CD14-positive monocyte (primary cell): ENCODE data around the gene GOLGA3. TPM values are rescaled to one million over a fixed set of nuclear protein-coding genes. Genes with fewer than 3 reads are reported as not detected.

Source experiments
- DNase-seq, 3 donors: peaks; one replicate each; pipeline ENCODE4 v3.0.0-alpha.2; 2011 to 2022
- H2AFZ ChIP-seq: 2 replicates; pipeline ENCODE4 v1.6.0; 2012; ENCODE audit warnings: mild to moderate bottlenecking, low read depth, low read length, inconsistent platforms; ENCODE audit not compliant: insufficient read depth, poor library complexity, severe bottlenecking
- H3K27ac ChIP-seq, 2 donors: 1 replicate in 1 of 2; 2 replicates in 1 of 2; pipeline ENCODE4 v1.5.1; 2012 to 2013; ENCODE audit warnings: low read length in 2 of 2, control low read depth in 1 of 2, inconsistent platforms in 1 of 2, low read depth in 1 of 2, mild to moderate bottlenecking in 1 of 2
- H3K27me3 ChIP-seq, 2 donors: one replicate each; pipeline versions ENCODE4 v1.6.0 to v1.6.1; 2011 to 2013; ENCODE audit warnings: low read length in 2 of 2; ENCODE audit not compliant: control insufficient read depth in 2 of 2, insufficient read depth in 2 of 2
- H3K36me3 ChIP-seq, 2 donors: replicated peaks in 1 of 2; 1 replicate in 1 of 2; 2 replicates in 1 of 2; pipeline versions ENCODE4 v1.5.1 to v1.6.1; 2012 to 2013; ENCODE audit warnings: low read length in 2 of 2, control low read depth in 1 of 2, inconsistent platforms in 1 of 2, mild to moderate bottlenecking in 1 of 2; ENCODE audit not compliant: insufficient read depth in 2 of 2, control insufficient read depth in 1 of 2
- H3K4me1 ChIP-seq, 2 donors: 1 replicate in 1 of 2; 2 replicates in 1 of 2; pipeline versions ENCODE4 v1.5.1 to v1.6.1; 2012 to 2013; ENCODE audit warnings: low read length in 2 of 2, control low read depth in 1 of 2, inconsistent platforms in 1 of 2, mild to moderate bottlenecking in 1 of 2, moderate library complexity in 1 of 2; ENCODE audit not compliant: insufficient read depth in 2 of 2, control insufficient read depth in 1 of 2
- H3K4me2 ChIP-seq: replicated peaks from 2 replicates; pipeline ENCODE3; 2012; ENCODE audit warnings: low read length, moderate library complexity, mild to moderate bottlenecking; ENCODE audit not compliant: poor library complexity, severe bottlenecking; ENCODE audit errors: extremely low read depth
- H3K4me3 ChIP-seq, 3 experiments: fragments of 200-600 bp in 1 of 3; sonication (generic) in 1 of 3; replicated peaks in 1 of 3; 1 replicate in 2 of 3; 2 replicates in 1 of 3; pipeline ENCODE4 v1.5.1; 2011 to 2013; ENCODE audit warnings: low read length in 3 of 3, mild to moderate bottlenecking in 3 of 3, control low read depth in 2 of 3, low read depth in 2 of 3, inconsistent platforms in 1 of 3, moderate library complexity in 1 of 3
- H3K79me2 ChIP-seq: 2 replicates; pipeline ENCODE4 v1.6.0; 2012; ENCODE audit warnings: mild to moderate bottlenecking, control low read depth, inconsistent platforms, low read length, moderate library complexity; ENCODE audit not compliant: insufficient read depth
- H3K9ac ChIP-seq: 2 replicates; pipeline ENCODE4 v1.6.0; 2017; ENCODE audit warnings: low read length, mild to moderate bottlenecking; ENCODE audit not compliant: insufficient read depth, poor library complexity, severe bottlenecking
- H3K9me3 ChIP-seq, 2 donors: replicated peaks in 1 of 2; 1 replicate in 1 of 2; 2 replicates in 1 of 2; pipeline versions ENCODE4 v1.5.1 to v1.6.1; 2012 to 2013; ENCODE audit warnings: low read length in 2 of 2, control low read depth in 1 of 2; ENCODE audit not compliant: control insufficient read depth in 1 of 2, insufficient read depth in 1 of 2
- H4K20me1 ChIP-seq: 2 replicates; pipeline ENCODE4 v1.6.0; 2012; ENCODE audit warnings: mild to moderate bottlenecking, low read length, control low read depth, moderate library complexity; ENCODE audit not compliant: insufficient read depth
- H3K27ac Mint-ChIP-seq, 7 donors: one replicate each; pipeline ENCODE4 v1.8.0; 2020; ENCODE audit warnings: mild to moderate bottlenecking in 7 of 7, mixed read lengths in 7 of 7, moderate library complexity in 6 of 7, inconsistent platforms in 2 of 7
- H3K27me3 Mint-ChIP-seq, 3 donors: one replicate each; pipeline ENCODE4 v1.8.0; 2021 to 2022; ENCODE audit warnings: low read depth in 3 of 3, mild to moderate bottlenecking in 3 of 3, mixed read lengths in 3 of 3, moderate library complexity in 3 of 3, inconsistent platforms in 1 of 3
- H3K36me3 Mint-ChIP-seq, 2 donors: one replicate each; pipeline ENCODE4 v1.8.0; 2020; ENCODE audit warnings: mixed read lengths in 2 of 2, inconsistent platforms in 1 of 2, mild to moderate bottlenecking in 1 of 2
- H3K4me1 Mint-ChIP-seq: one replicate; pipeline ENCODE4 v1.8.0; 2020; ENCODE audit warnings: mild to moderate bottlenecking, mixed read lengths
- H3K4me3 Mint-ChIP-seq, 2 donors: one replicate each; pipeline ENCODE4 v1.8.0; 2020; ENCODE audit warnings: mild to moderate bottlenecking in 2 of 2, mixed read lengths in 2 of 2, moderate library complexity in 1 of 2
- H3K9me3 Mint-ChIP-seq, 7 donors: one replicate each; pipeline ENCODE4 v1.8.0; 2020 to 2022; ENCODE audit warnings: mixed read lengths in 7 of 7, mild to moderate bottlenecking in 6 of 7, moderate library complexity in 6 of 7, inconsistent platforms in 2 of 7
- CTCF ChIP-seq: fragments of 200-600 bp; IDR thresholded peaks from one replicate; pipeline ENCODE4 v1.8.0; 2022; ENCODE audit warnings: antibody characterized with exemption, mild to moderate bottlenecking
- WGBS: methylation state at CpG from one replicate; pipeline ENCODE4 v1.1.5; 2013; ENCODE audit warnings: missing lambda C conversion rate; ENCODE audit not compliant: insufficient coverage; 5-methylcytosine and 5-hydroxymethylcytosine counted together
- intact Hi-C, 2 donors: fragments of 100-400 bp; cut with micrococcal nuclease; formaldehyde crosslinking; loops; one replicate each; pipeline versions ENCODE4 v1.15.0 to v1.15.1; 2023
- polyA plus RNA-seq, 3 donors: library from polyadenylated mRNA; depleted of rRNA in 1 of 3; unstranded in 2 of 3; stranded (reverse) in 1 of 3; fragments of 300-500 nt in 2 of 3; fragments of >200 nt in 1 of 3; fragmentation: Illumina TruSeq in 2 of 3; gene quantifications; 1 replicate in 2 of 3; 2 replicates in 1 of 3; pipeline ENCODE4 v1.2.3, GENCODE V29; 2012 to 2021

Gene GOLGA3
- polyA plus RNA-seq, 3 donors, result 1.2 to 12.0 (median 2.4) TPM

GRCh38 chr12:132789099-132789471 lies 39.6 kb downstream of the GOLGA3 start:
- H3K4me1 Mint-ChIP-seq, result no peaks in the 10 kb centered on the region
- Histone ChIP-seq H2AFZ (no peak overlapping the region), H3K27me3 (no peaks in the 10 kb centered on the region), H3K79me2 (no peaks in the 10 kb centered on the region), H3K4me1 (no peaks in the 10 kb centered on the region), H4K20me1 (no peaks in the 10 kb centered on the region), H3K27ac (no peak overlapping the region), H3K36me3 (peaks cover 63 to 82% of the 10 kb centered on the region in 2 donors), H3K9me3 (no peaks in the 10 kb centered on the region), H3K4me2 (no peak overlapping the region), H3K9ac (no peak overlapping the region), H3K4me3 (no peak overlapping the region)
- 95% methylated on average over 20 of the region's 21 CpGs for WGBS
- H3K36me3 Mint-ChIP-seq, result peaks cover 64 to 84% of the 10 kb centered on the region in 2 donors
- no peak for TF ChIP-seq CTCF
- intact Hi-C loops, result no loop called here
- DNase-seq, result no peak
- H3K27ac Mint-ChIP-seq, result peak overlapping the region in 1 of 7 donors; percentile 26
- H3K27me3 Mint-ChIP-seq, result peaks cover 0 to 2% (median 0%) of the 10 kb centered on the region in 3 donors
- H3K4me3 Mint-ChIP-seq, result no peak overlapping the region
- H3K9me3 Mint-ChIP-seq, result peaks cover 0 to 3% (median 0%) of the 10 kb centered on the region in 7 donors

GRCh38 chr12:132788375-132789098 lies 40.1 kb downstream of the GOLGA3 start:
- Histone ChIP-seq H4K20me1 (no peaks in the 10 kb centered on the region), H3K27ac (no peak overlapping the region), H3K36me3 (peaks cover 63 to 82% of the 10 kb centered on the region in 2 donors), H3K27me3 (no peaks in the 10 kb centered on the region), H3K4me2 (no peak overlapping the region), H3K79me2 (no peaks in the 10 kb centered on the region), H3K9ac (no peak overlapping the region), H2AFZ (no peak overlapping the region), H3K4me1 (no peaks in the 10 kb centered on the region), H3K4me3 (no peak overlapping the region), H3K9me3 (no peaks in the 10 kb centered on the region)
- 98% methylated on average over 20 of the region's 29 CpGs for WGBS
- intact Hi-C loops, result no loop called here
- peak overlapping the region in 5 of 7 donors; percentile 10 to 80 (median 49) for H3K27ac Mint-ChIP-seq
- peaks cover 0 to 3% (median 0%) of the 10 kb centered on the region in 7 donors for H3K9me3 Mint-ChIP-seq
- TF ChIP-seq CTCF, result no peak
- H3K4me3 Mint-ChIP-seq, result no peak overlapping the region
- peaks cover 63 to 84% of the 10 kb centered on the region in 2 donors for H3K36me3 Mint-ChIP-seq
- no peaks in the 10 kb centered on the region for H3K4me1 Mint-ChIP-seq
- peaks cover 0 to 2% (median 0%) of the 10 kb centered on the region in 3 donors for H3K27me3 Mint-ChIP-seq
- DNase-seq, result no peak
